Activated CD4-positive, alpha-beta memory T cell treated with anti-CD3 and anti-CD28 coated beads, Interleukin-2, amount 10 ng/mL, durations not matched to agents 7 days and 5 days (primary cell): ENCODE data around the gene VAPA. TPM values are rescaled to one million over a fixed set of nuclear protein-coding genes. Genes with fewer than 3 reads are reported as not detected.
A peak's percentile ranks its signal among the peaks of the same experiment; 100 is the strongest.
"Not testable (repeated sequence)": the region's sequence is repeated elsewhere in the genome, so short reads cannot be mapped to it uniquely, and the experiment has no call there.

Experiments used
- CTCF ChIA-PET: fragments of 350-600 bp; sonication (Branson Sonifier 250); formaldehyde crosslinking; loops from one replicate; lab custom pipeline; 2021; ENCODE audit warnings: antibody characterized with exemption, inconsistent platforms; lab: Charles Lee
- POLR2A ChIA-PET: fragments of 350-600 bp; sonication (Branson Sonifier 250); formaldehyde crosslinking; loops from one replicate; lab custom pipeline; 2021; ENCODE audit warnings: antibody characterized with exemption; lab: Charles Lee
- DNase-seq: peaks from one replicate; pipeline ENCODE4 v3.0.0-alpha.2; 2020
- H3K27ac Mint-ChIP-seq: one replicate; pipeline ENCODE4 v1.8.0; 2021; ENCODE audit warnings: mild to moderate bottlenecking, mixed read lengths
- H3K27me3 Mint-ChIP-seq: one replicate; pipeline ENCODE4 v1.8.0; 2021; ENCODE audit warnings: mixed read lengths
- H3K36me3 Mint-ChIP-seq: one replicate; pipeline ENCODE4 v1.8.0; 2021; ENCODE audit warnings: low read depth, mixed read lengths
- H3K4me1 Mint-ChIP-seq: one replicate; pipeline ENCODE4 v1.8.0; 2021; ENCODE audit warnings: mixed read lengths
- H3K4me3 Mint-ChIP-seq: one replicate; pipeline ENCODE4 v1.8.0; 2021; ENCODE audit warnings: mild to moderate bottlenecking, mixed read lengths
- H3K9me3 Mint-ChIP-seq: one replicate; pipeline ENCODE4 v1.8.0; 2021; ENCODE audit warnings: mixed read lengths
- total RNA-seq, 2 experiments: library from RNA; stranded (reverse); gene quantifications; one replicate each; pipeline ENCODE4 v1.2.3, GENCODE V29; 2021

VAPA gene
- total RNA-seq, 2 experiments from 2014 or later: 132 to 142 TPM

- Mint-ChIP-seq H3K36me3 (no peaks in the 10 kb centered on the region), H3K27ac (no peak overlapping the region), H3K4me1 (peaks cover 9% of the 10 kb centered on the region), H3K27me3 (peaks cover 38% of the 10 kb centered on the region), H3K9me3 (no peaks in the 10 kb centered on the region), H3K4me3 (no peak overlapping the region)
- CTCF ChIA-PET: no interaction called here
- POLR2A ChIA-PET: no interaction called here
- DNase-seq: no peak
Observed at GRCh38 chr18:9910071-9910470, 3.7 kb upstream of the VAPA start.

- H3K27ac Mint-ChIP-seq: no peak overlapping the region
- DNase-seq: no peak
- no peak overlapping the region for H3K4me3 Mint-ChIP-seq
- no peaks in the 10 kb centered on the region for H3K36me3 Mint-ChIP-seq
- no peaks in the 10 kb centered on the region for H3K9me3 Mint-ChIP-seq
- CTCF ChIA-PET: no interaction called here
- POLR2A ChIA-PET: no interaction called here
- peaks cover 32% of the 10 kb centered on the region for H3K27me3 Mint-ChIP-seq
- H3K4me1 Mint-ChIP-seq: peaks cover 15% of the 10 kb centered on the region
Observed at GRCh38 chr18:9910661-9911060, 3.2 kb upstream of the VAPA start.

GRCh38 chr18:9911226-9911625 is 2.6 kb upstream of the VAPA start:
- no peaks in the 10 kb centered on the region for H3K36me3 Mint-ChIP-seq
- H3K4me1 Mint-ChIP-seq: peaks cover 20% of the 10 kb centered on the region
- POLR2A ChIA-PET: no interaction called here
- no peak overlapping the region for H3K4me3 Mint-ChIP-seq
- no peak overlapping the region for H3K27ac Mint-ChIP-seq
- CTCF ChIA-PET: no interaction called here
- H3K9me3 Mint-ChIP-seq: no peaks in the 10 kb centered on the region
- DNase-seq: no peak
- H3K27me3 Mint-ChIP-seq: peaks cover 27% of the 10 kb centered on the region

- H3K9me3 Mint-ChIP-seq, H3K27ac Mint-ChIP-seq, H3K36me3 Mint-ChIP-seq, H3K4me3 Mint-ChIP-seq, CTCF ChIA-PET, DNase-seq: not testable (repeated sequence)
- H3K4me1 Mint-ChIP-seq: peaks cover 27% of the 10 kb centered on the region
- peaks cover 22% of the 10 kb centered on the region for H3K27me3 Mint-ChIP-seq
- POLR2A ChIA-PET: interaction anchor here (1.7 kb wide), 1 partner anchor 13 kb away, joined by 12 read pairs; no protein-coding TSS in a partner anchor
Observed at GRCh38 chr18:9912285-9912684, 1.5 kb upstream of the VAPA start.

- Mint-ChIP-seq H3K36me3 (no peaks in the 10 kb centered on the region), H3K4me1 (peaks cover 28% of the 10 kb centered on the region), H3K4me3 (peak overlapping the region; percentile 81), H3K27me3 (peaks cover 19% of the 10 kb centered on the region), H3K27ac (peak overlapping the region; percentile 87), H3K9me3 (no peaks in the 10 kb centered on the region)
- DNase-seq: no peak
- POLR2A ChIA-PET: interaction anchor here (0.6 to 2.6 kb wide), 22 partner anchors 8 to 829 kb away, joined by 3 to 15 read pairs (median 4); partner anchors contain the start of genes ANKRD12, NAPG and TWSG1
- CTCF ChIA-PET: interaction anchor here (1.0 to 1.2 kb wide), 5 partner anchors 10 to 612 kb away, joined by 3 to 8 read pairs (median 4); no protein-coding TSS in a partner anchor
Observed at GRCh38 chr18:9913151-9913525, 678 bp upstream of the VAPA start.

- Mint-ChIP-seq H3K4me1 (peaks cover 28% of the 10 kb centered on the region), H3K27ac (peak overlapping the region; percentile 87), H3K27me3 (peaks cover 11% of the 10 kb centered on the region), H3K36me3 (no peaks in the 10 kb centered on the region), H3K4me3 (peak overlapping the region; percentile 81), H3K9me3 (no peaks in the 10 kb centered on the region)
- CTCF ChIA-PET: interaction anchor here (1.2 kb wide), 1 partner anchor 611 kb away, joined by 4 read pairs; no protein-coding TSS in a partner anchor
- DNase-seq: no peak
- POLR2A ChIA-PET: interaction anchor here (1.0 to 2.6 kb wide), 11 partner anchors 12 to 831 kb away, joined by 3 to 15 read pairs (median 6); partner anchors contain the start of gene ANKRD12
Observed at GRCh38 chr18:9914334-9914583, 443 bp downstream of the VAPA start.

GRCh38 chr18:9914584-9915290 is 921 bp downstream of the VAPA start:
- peak overlapping the region; percentile 79 for H3K4me3 Mint-ChIP-seq
- H3K27me3 Mint-ChIP-seq: peaks cover 6% of the 10 kb centered on the region
- H3K4me1 Mint-ChIP-seq: peaks cover 28% of the 10 kb centered on the region
- no peaks in the 10 kb centered on the region for H3K36me3 Mint-ChIP-seq
- H3K27ac Mint-ChIP-seq: peak overlapping the region; percentile 90
- ChIA-PET CTCF (interaction anchor here (0.8 to 1.7 kb wide), 4 partner anchors 9 to 299 kb away, joined by 3 to 5 read pairs (median 4); no protein-coding TSS in a partner anchor), POLR2A (interaction anchor here (0.8 to 2.6 kb wide), 25 partner anchors 9 to 1936 kb away, joined by 3 to 15 read pairs (median 4); partner anchors contain the start of genes ANKRD12 and TWSG1)
- DNase-seq: peak; percentile 78
- H3K9me3 Mint-ChIP-seq: no peaks in the 10 kb centered on the region

GRCh38 chr18:9915291-9916076 is 1.7 kb downstream of the VAPA start:
- ChIA-PET POLR2A (interaction anchor here (0.8 to 2.6 kb wide), 21 partner anchors 8 to 1935 kb away, joined by 3 to 15 read pairs (median 4); partner anchors contain the start of gene TWSG1), CTCF (interaction anchor here (0.8 to 1.7 kb wide), 4 partner anchors 9 to 300 kb away, joined by 3 to 5 read pairs (median 4); no protein-coding TSS in a partner anchor)
- Mint-ChIP-seq H3K4me3 (peak overlapping the region; percentile 79), H3K27ac (peak overlapping the region; percentile 90), H3K4me1 (peaks cover 28% of the 10 kb centered on the region), H3K36me3 (no peaks in the 10 kb centered on the region), H3K27me3 (peaks cover 1% of the 10 kb centered on the region), H3K9me3 (no peaks in the 10 kb centered on the region)
- no peak for DNase-seq

GRCh38 chr18:9916077-9916639 is 2.3 kb downstream of the VAPA start:
- Mint-ChIP-seq H3K27me3 (no peaks in the 10 kb centered on the region), H3K9me3 (no peaks in the 10 kb centered on the region), H3K4me3 (peak overlapping the region; percentile 79), H3K4me1 (peaks cover 28% of the 10 kb centered on the region), H3K36me3 (no peaks in the 10 kb centered on the region), H3K27ac (peak overlapping the region; percentile 44)
- ChIA-PET POLR2A (interaction anchor here (1.0 to 1.7 kb wide), 5 partner anchors 9 to 806 kb away, joined by 3 to 6 read pairs (median 4); no protein-coding TSS in a partner anchor), CTCF (interaction anchor here (1.2 to 1.7 kb wide), 3 partner anchors 11 to 301 kb away, joined by 3 to 5 read pairs (median 5); no protein-coding TSS in a partner anchor)
- DNase-seq: no peak

GRCh38 chr18:9916808-9917207 is 3.0 kb downstream of the VAPA start:
- Mint-ChIP-seq H3K4me3 (no peak overlapping the region), H3K36me3 (no peaks in the 10 kb centered on the region), H3K9me3 (no peaks in the 10 kb centered on the region), H3K27me3 (no peaks in the 10 kb centered on the region), H3K27ac (no peak overlapping the region), H3K4me1 (peaks cover 28% of the 10 kb centered on the region)
- ChIA-PET POLR2A (no interaction called here), CTCF (no interaction called here)
- DNase-seq: no peak

GRCh38 chr18:9918016-9918680 is 4.3 kb downstream of the VAPA start:
- CTCF ChIA-PET: no interaction called here

GRCh38 chr18:9919564-9920232 is 5.9 kb downstream of the VAPA start:
- Mint-ChIP-seq H3K9me3 (no peaks in the 10 kb centered on the region), H3K27me3 (no peaks in the 10 kb centered on the region), H3K4me3 (no peak overlapping the region), H3K36me3 (no peaks in the 10 kb centered on the region), H3K27ac (no peak overlapping the region), H3K4me1 (peaks cover 41% of the 10 kb centered on the region)
- POLR2A ChIA-PET: no interaction called here
- CTCF ChIA-PET: no interaction called here
- DNase-seq: no peak

More at GRCh38 chr18:9918016-9918680, 4.3 kb downstream of the VAPA start:
- POLR2A ChIA-PET: no interaction called here
- Mint-ChIP-seq H3K4me3 (no peak overlapping the region), H3K36me3 (no peaks in the 10 kb centered on the region), H3K27ac (no peak overlapping the region), H3K27me3 (no peaks in the 10 kb centered on the region), H3K4me1 (peaks cover 32% of the 10 kb centered on the region), H3K9me3 (no peaks in the 10 kb centered on the region)
- no peak for DNase-seq
